A172 (cell line): ENCODE results near the gene TRIM7. TPM values are rescaled to one million over a fixed set of nuclear protein-coding genes. Genes with fewer than 3 reads are reported as not detected.
A peak's percentile ranks its signal among the peaks of the same experiment; 100 is the strongest.

ENCODE experiments used
- DNase-seq: peaks from one replicate; pipeline ENCODE4 v3.0.0-alpha.2; 2015; ENCODE audit warnings: low spot score
- total RNA-seq: library from RNA; depleted of rRNA; stranded (reverse); fragments of >200 nt; shearing (Covaris generic); gene quantifications from 2 replicates; pipeline ENCODE4 v1.2.3, GENCODE V29; 2014; rRNA removed

The TRIM7 gene
- 19.0 and 29.8 TPM in 2 replicates for total RNA-seq

DNA sequence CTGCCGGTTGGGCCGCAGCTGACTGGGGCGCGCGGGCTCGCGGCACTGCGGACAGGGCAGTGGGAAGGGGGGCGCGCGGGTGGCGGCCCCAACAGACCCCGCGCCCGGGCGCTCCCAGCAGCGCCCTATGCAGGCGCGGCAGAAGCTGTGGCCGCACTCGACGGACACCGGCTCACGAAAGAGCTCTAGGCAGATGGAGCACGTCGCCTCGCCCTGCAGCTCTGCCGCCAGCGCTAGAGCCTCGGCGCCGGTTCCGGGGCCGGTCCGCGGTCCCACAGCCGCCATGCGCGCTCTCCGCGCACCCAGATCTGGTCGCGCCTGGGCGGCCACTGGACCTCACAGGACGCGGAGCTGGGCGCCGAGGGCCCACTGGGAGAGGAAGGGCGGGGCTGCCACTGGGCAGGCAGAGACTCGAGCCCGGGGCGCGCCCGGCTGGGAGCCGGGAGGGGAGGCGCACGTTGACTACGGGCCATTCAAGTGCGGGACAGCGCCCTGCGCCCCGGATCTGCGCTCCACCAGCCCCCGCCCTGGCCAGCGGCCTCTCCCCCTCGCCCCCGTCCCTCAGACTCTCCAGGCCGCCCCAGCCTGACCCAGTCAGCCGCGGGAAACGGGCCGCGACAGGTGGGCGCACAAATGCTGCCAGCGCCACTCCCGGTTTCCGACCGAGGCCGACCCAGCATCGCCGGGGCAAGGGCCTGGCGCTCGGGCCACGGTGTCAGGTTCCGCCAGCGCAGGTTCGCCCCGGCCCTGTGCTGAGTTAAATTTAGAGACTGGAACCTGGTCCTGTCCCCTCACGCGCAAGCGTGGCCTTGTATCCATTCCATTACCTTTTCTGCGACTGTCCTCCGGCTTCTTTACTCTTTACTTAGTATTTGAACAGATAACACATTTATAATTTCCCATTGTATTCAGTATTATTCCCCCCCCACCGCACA, at the start of gene TRIM7:
Gene TRIM7 (minus strand): TSS at position 371 of the 935 bp plus-strand sequence. CDS start 86 bp downstream, at position 285.
- DNase-seq = no peak

GRCh38 chr5:181248277-181248676, 43.3 kb upstream of the TRIM7 start:
- no peak for DNase-seq

GRCh38 chr5:181246276-181247049, 41.5 kb upstream of the TRIM7 start:
- DNase-seq = peak; percentile 79

DNA sequence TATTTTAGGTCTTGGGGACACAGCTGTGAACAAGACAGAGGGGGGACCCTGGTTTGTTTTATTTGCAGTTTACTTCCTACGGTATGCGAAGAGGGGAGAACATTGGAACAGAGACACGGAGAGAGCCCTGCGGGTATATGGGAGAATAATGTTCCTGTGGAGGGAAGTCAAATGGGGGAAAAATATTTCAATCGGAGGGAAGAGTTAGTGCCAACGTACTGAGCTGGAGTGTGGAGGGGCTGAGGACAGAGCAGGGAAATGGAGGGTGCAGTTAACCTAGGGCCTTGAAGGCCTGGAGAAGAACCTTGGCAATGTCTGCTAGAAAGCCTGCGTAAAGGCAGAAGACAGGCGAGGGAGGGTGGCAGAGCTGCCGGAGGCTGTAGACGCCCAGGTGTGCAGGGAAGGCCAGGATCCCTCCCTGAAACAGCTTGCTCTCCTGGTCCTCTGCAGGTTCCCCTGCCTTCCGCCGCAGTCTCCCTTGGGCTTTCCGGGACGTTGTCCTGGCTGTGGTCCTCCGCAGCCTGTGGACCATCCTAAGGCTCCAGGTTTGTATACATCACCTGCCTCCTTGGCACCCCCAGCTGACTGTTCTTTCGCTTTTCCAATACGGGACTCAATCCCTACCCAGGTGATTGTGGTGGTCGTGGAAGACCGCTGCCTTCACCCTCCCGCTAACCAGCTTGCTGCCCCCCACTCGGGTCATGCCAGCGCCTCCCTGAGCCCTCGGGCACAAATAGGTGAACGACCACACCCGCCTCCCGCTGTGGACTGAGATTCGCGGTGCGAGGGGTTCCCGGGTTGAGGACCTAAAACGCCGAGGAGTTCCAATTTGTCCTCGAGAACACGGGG, 40.7 kb upstream of the TRIM7 start:
- no peak for DNase-seq

- peak; percentile 91 for DNase-seq
These were observed 38.8 kb upstream of the TRIM7 start, which contains the start of gene RACK1 for GRCh38 chr5:181243564-181244343. Gene RACK1 (minus strand): TSS chr5:181243906. CDS start chr5:181243800, 106 bp downstream.

DNA sequence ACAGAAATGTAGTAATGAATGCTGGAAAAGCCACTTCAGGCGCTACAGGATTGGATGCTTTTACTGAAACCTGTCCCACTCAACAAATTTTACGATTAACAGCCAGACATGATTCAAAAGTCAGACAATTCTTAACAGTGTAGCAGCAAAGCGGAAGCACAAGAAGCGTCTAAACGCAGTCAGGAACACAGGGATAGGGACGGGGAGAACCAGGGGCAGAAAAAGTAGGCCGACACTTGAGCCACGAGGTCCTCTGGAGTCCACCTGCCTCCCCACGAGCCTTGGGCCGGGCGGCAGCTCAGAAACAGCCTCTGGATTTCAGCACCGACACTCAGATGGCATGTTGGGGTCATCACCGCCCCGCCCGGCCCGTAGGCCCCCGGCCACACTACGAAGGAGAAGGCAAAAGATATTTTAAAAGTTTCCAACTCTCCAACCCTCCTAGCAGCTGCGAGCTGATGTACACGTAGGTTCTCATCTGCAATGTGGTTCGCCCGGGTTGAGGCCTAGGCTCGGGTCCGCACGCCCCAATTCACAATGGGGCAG, 38.1 kb upstream of the TRIM7 start:
- DNase-seq = no peak

- no peak for DNase-seq
These were observed 37.0 kb upstream of the TRIM7 start for GRCh38 chr5:181242031-181242451.

GRCh38 chr5:181241393-181241975, 36.5 kb upstream of the TRIM7 start:
- DNase-seq = peak; percentile 82

- no peak for DNase-seq
These were observed 34.2 kb upstream of the TRIM7 start for GRCh38 chr5:181239062-181239663.

- no peak for DNase-seq
These were observed 32.9 kb upstream of the TRIM7 start for GRCh38 chr5:181237729-181238385.

- DNase-seq = no peak
These were observed 32.1 kb upstream of the TRIM7 start for GRCh38 chr5:181236954-181237641.

DNA sequence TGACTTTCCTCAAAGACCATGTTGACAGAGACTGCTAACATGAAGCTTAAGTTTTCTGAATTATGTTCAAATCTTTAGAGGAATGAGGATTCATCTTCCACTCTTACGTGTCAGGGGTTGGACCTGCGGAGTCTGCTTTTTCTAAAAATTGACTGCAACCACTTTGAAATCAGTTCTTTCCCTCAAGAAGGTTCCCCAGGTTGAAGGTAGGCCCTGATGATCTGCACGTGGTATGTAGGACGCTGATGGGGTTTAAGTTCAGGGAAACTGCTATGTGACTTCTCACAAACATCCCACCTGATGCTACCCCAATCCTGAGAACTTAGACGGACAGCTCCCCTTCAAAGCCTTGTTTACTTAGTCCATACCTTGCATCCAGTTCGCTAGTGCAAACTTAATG, 31.5 kb upstream of the TRIM7 start:
- no peak for DNase-seq

DNA sequence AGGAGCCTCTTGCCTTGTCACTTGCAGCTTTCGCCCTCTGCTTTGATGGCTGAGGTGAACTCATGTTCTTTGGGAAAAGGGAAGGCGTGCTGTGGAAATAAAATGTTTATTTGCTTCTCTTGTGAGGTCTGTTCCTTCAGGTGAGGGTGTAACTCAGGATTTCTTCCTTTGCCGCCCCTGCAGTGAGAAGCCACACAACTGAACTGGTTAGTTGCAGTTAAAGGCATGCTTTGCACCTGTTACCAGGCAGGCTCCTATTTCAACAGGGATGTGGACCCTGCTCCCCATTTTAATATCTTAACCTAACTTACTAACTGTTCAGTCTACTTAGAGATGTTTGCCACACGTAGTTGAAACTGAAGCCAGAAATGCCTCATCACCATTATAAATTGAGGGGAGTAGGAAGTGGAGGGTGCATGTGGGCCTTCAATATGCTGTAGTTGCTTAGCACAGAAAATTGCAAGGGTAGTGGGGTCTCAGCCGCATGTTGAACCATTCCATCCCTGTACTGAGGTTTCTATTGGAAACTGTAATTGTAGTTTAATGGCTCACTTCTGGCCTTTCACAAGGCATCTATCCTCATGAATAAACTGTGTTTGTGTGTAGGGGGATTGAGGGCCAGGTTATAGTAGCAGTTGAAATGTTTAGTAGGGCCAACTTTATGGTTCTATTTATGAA, 30.8 kb upstream of the TRIM7 start:
- no peak for DNase-seq

DNA sequence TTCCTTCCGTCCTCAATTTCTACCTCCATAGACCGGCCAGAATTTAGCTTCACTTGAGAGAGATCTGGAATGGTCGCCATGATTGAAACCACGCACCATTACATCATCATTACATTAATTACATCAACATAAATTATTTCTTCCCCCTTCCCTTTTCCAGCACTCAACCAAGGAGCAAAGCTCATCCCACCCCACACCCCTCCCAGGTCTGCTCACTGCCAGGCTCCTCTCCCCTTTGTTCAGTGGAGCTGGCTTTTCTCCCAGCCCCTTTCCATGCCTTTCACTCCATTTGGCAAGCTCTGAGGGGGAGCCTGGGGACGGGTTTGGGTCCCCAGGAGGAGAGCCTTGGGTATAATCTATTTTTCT, 30.3 kb upstream of the TRIM7 start:
- no peak for DNase-seq

GRCh38 chr5:181234455-181235306, 29.7 kb upstream of the TRIM7 start:
- DNase-seq = no peak

GRCh38 chr5:181233801-181234454, 28.9 kb upstream of the TRIM7 start:
- DNase-seq = no peak
